Activated effector memory CD4-positive, alpha-beta T cell treated with Interleukin-2 at 50 U/mL for 16 hours (primary cell): ENCODE results near the gene MINK1.

Experiments used
- DNase-seq: peaks from one replicate; pipeline ENCODE4 v3.0.0-alpha.2; 2020

Gene MINK1

DNA sequence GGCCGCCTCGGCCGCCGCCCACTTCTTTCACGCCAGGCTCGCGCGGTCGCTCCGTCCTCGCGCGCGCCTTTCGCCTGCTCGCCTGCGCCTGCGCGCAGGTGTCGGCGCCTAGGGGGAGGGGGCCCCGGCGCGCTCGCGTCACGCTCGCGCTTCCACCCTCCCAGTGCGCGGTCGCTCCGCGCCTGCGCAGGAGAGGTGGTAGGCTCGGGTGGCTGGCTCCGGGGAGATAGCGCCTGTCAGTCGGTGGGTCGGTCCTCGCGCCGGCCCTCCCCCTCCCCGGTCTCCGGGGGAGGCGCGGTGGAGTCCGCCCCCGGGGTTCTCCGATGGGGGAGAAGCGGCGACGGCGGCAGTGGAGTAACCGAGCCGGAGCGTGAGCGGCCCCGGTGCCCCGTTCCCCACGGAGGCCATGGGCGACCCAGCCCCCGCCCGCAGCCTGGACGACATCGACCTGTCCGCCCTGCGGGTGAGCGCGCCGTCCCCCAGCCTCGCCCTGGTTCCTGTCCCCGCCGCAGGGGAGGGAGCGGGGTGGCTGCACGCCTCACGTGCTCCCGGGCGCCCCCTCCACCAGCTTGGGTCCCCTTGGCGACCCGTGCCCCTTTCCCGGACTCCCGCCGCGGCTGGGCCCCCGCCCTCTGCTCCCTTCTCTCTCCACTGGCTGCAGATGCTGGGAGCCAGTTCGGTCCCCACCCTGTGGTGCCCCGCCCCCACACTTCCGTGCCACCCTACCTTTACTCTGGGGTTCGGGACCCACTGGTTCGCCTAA is at the start of gene MINK1:
Gene MINK1, plus strand, starts transcription at position 163 of the 763 bp plus-strand sequence. Its CDS starts 244 bp downstream, at position 407.
- peak; percentile 88 for DNase-seq

DNA sequence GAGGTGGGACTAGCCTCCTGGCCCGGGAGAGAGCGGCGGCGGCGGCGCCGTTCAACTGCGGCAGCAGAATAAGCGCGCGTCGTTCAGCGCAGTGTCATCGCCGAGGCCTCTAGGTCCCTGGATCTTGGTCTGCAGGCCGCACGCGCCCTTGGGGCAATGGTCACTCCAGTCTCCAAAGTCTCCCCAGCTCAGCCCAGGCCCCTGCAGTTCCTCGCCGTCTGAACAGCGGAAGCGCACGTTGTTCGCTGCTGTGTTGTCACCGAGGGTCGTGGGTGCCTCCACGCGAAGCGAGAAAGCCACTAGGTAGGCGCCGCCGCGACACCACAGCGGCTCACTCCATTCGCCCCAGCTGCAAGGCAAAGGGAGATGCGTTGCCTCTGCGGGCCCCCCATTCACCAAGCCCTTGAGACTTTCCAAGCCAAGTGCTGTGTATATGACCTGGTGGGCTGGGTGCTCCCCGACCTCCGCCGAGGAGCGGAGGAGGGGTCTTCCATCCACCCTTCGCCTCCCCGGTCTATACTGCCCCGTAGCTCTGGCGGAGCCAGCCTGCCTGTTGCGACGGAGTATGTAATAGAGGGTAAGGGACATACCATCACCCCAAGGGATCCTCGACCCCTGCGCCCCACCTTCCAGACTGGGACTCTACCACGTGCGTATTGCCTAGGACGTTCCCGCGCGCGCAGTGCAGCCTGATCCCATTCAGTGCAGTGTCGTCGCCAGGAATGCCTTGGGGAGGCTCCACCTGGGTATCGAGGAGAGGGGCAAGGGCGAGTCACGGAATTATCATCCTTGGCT is 47.6 kb upstream of the MINK1 start:
- no peak for DNase-seq

DNA sequence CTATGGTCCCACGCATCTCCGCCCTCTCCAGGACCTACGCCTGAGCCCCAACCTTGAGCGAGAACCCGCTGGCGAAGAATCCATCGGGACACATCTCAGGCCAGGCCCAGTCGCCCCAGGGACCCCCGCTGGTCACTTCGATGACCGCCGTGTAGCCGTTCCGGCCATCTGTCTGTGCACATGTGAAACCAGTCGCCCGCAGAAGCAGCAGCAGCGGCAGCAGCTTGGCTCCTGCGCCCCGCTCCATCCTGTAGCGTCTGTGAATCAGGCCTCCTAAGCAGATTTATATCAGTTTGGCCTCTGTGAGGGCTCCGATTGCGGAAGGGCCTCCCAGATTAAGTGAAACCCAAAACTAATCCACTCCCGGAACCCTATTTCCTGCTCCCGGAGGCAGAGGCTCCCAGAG is 47.0 kb upstream of the MINK1 start, which contains the start of gene VMO1:
Gene VMO1, minus strand, starts transcription at position 259 of the 406 bp plus-strand sequence. Its CDS starts 12 bp downstream, at position 247.
- no peak for DNase-seq

DNA sequence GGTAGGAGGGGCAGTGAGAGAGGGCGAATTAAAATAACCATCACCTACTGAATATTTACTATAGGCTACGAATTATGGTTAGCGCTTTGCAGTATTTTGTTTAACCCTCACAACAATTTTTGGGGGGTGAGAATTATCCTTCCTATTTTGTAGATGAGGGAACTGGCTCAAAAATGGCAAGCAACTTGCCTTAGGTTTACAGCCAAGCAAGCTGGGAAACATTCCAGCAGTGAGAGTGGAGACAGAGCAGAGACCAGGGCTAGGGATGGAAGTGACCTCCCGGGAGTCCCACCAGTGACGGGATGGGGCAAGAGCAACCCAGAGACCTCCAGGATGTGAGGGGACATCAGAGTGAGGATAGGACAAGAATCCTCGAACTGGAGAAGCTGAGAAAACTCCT is 46.6 kb upstream of the MINK1 start:
- no peak for DNase-seq

DNA sequence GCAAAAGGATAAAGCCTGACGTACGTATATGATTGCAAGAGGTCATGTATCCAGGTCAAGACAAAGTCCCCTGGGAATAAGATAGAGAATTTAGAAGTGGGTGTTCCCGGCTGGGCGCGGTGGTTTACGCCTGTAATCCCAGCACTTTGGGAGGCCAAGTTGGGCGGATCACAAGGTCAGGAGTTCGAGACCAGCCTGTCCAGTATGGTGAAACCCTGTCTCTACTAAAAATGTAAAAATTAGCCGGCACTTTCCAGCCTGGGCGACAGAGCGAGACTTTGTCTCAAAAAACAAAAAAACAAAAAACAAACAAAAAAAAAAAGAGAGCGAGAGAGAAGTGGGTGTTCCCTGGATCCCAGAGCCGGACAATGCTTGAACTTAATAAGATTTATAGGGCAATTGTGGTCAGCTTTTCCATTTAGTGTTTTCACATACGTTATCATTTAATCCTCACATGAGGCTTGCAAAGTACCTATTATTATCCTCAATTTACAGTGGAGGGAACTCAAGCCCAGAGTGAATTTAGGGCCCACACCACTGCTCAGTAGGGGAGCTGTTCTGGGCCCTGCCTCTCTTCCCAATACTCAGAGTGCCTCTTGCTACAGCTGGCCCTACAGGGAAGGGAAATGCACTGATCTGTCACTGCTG is 44.9 kb upstream of the MINK1 start:
- DNase-seq, result no peak

DNA sequence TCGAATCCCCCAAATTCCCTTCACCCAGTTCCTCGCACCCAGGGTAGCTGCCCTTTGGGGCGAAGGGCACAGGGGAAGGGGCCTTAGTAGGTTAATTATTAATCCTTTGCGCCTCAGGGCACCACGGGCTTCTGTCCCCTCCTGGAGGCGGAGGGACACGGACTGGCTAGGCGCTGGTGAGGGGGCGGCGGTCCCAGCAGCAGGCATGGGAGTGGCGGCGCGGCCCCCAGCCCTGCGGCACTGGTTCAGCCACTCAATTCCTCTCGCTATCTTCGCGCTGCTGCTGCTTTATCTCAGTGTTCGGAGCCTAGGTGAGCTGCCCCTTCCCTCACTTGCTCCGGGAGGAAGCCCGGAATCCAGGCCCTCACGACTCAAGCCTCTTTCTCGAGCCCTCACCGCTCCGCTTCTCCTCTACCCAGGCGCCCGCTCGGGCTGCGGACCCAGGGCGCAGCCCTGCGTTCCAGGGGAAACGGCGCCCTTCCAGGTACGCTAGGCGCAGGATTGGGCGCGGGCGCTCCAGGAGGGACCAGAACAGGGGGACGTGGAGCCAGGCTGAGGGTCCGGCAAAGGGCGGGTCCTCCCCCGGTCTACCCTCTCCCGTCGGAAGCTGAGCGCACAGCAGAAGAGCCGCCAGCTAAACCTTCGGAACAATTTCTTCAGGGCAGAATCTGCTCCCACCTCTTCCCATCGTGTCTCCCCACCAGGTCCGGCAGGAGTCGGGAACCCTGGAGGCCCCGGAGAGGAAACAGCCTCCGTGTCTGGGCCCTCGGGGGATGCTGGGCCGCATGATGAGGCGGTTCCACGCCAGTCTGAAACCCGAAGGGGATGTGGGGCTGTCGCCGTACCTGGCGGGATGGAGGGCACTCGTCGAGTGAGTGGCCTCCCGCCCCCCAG is 44.1 kb upstream of the MINK1 start, which contains the start of gene GLTPD2:
Gene GLTPD2, plus strand, starts transcription at position 158 of the 894 bp plus-strand sequence. Its CDS starts 48 bp downstream, at position 206.
- no peak for DNase-seq

DNA sequence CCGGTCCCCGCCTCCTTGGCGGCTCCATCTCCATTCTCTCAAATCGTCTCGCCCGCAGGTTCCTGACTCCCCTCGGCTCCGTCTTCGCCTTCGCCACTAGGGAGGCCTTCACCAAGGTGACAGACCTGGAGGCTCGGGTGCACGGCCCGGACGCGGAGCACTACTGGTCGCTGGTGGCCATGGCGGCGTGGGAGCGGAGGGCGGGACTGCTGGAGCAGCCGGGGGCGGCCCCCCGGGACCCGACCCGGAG is 43.5 kb upstream of the MINK1 start:
- no peak for DNase-seq

DNA sequence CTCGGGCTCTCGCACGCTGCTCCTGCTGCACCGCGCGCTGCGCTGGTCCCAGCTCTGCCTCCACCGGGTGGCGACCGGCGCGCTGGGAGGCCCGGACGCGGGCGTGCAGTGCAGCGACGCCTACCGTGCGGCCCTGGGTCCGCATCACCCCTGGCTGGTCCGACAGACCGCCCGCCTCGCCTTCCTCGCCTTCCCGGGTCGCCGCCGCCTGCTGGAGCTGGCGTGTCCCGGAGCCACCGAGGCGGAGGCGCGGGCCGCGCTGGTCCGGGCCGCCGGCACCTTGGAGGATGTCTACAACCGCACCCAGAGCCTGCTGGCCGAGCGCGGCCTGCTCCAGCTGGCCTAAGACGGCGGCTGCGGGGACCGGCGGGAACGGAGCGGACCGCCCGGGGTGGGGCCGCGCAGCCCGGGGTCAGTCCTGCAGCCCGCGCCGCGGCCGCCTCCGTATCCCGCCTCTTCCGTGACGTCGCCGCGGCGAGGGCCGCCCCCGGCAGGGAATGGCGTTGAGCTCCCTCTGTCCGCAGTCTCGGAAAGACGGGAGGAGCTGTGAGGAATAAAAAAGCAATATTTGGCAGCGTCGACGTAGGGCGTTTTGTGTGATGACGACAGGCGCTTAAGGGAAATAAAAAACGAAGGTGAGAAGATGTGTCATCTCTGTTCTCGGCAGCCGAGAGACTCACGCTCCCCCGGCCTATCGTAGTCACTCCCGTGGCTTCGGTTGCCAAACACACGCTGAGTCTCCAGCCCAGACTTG is 43.0 kb upstream of the MINK1 start:
- peak; percentile 73 for DNase-seq

DNA sequence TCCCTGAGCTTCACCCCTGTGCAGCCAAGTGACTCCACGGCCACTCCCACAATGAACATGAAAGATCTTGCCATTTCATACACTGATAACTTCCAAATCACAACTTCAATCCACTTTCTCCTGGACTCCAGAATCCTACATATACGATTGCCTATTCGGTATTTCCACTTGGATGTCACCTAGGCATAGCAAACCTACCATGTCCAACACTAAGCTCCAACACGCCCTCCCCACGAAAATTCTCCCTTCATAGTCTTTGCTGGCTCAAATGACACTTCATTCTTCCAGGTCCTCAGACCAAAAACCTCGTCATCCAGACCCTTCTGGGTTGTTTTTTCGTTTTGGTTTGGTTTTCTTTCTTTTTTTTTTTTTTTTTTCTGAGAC is 42.4 kb upstream of the MINK1 start:
- DNase-seq, result no peak

DNA sequence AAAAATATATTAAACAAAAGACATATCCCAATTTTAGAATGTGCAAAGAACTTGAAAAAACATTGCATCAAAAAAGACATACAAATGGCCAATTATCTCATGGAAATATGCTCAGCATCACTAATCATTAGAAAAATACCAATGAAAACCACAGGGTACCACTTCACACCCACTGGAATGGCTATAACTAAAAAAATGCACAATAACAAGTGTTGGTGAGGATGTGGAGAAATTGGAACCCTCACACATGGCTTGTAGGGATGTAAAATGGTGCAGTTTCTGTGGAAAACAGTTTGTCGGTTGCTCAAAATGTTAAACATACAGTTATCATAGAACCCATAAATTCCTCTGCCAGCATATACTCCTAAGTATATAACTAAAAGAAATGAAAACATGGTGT is 38.0 kb upstream of the MINK1 start:
- DNase-seq, result no peak

DNA sequence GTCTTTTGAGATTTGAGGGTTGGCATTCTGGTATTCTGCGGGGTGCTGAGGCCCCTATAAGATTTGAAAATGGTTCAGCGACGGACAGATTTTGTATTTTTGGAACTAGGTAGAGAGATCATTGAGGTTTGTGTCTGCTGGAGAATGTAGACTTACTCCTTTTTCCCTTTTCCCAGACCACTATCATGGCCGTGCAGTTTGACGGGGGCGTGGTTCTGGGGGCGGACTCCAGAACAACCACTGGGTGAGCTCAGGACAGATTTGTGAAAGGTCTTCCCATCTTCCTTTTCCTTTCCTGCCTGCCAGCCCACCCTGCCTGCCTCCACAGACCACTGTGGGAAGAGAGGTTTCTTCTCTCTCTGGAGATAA is 36.6 kb upstream of the MINK1 start:
- DNase-seq, result no peak

DNA sequence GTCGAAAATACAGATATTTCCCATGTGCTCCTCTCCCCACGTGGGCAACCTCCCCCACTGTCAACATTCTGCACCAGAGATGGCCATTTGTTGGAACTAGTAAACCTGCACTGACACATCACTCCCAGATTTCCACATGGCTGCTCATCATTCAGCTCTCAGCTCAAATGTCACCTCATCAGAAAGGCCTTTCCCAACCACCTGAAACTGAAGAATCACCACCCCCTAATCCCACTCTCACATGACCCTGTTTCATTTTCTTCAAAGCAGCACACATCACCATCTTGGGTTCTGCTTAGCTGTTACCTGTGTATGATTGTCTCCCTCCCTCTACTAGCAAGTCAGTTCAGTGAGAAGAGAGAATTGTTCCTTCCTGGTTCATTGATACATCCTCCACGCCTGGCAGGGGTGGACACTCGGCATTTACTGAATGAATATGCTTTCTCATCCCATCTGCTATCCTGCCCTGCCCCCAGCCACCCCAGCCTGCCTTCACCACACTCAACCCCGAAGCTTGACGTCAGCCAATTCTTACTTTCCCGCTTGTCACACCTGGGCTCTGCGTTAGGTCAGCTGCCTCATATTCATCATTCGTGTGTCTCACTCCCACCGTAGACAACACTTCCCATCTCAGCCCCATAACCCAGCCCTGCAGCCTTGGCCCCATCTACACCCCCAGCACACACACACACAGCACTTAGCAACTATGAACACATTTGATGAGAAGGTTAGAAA is 32.5 kb upstream of the MINK1 start:
- no peak for DNase-seq

DNA sequence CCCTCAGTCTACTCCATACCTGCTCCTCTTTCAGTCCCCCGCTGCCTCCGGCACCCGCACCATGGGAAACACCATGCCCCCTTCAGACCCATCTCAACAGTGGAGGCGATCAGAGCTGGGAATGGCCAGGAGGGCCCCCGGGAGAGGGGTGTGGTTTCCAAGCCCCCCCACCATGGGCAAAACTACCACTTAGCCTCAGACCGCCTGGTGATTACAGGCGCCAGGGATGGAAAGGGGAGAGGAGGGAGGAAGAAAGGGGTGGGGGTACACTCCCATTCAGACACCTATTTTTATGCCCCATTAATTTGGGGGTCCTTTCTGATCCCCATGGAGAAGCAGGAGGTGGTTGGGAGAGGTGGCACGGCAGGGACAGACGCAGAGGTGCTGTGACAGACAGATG is 30.9 kb upstream of the MINK1 start, which contains the start of gene C17orf114:
Gene C17orf114, minus strand, starts transcription at position 101 of the 400 bp plus-strand sequence.
- DNase-seq, result no peak

DNA sequence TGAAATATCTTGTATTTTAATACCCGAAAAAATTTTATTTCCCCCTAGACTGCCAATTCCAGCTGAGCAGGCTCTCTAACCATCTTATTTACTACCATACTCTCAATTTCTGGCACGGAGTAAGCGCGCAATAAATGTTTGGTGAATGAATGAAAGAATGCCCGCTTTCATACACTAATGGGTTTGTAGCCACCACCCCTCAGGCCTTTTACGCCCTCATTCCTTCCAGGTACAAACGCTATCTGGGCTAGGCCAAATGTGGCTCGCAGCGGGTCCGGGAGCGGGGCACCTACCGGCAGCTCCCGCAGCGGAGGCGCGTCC is 26.7 kb upstream of the MINK1 start:
- DNase-seq, result no peak

DNA sequence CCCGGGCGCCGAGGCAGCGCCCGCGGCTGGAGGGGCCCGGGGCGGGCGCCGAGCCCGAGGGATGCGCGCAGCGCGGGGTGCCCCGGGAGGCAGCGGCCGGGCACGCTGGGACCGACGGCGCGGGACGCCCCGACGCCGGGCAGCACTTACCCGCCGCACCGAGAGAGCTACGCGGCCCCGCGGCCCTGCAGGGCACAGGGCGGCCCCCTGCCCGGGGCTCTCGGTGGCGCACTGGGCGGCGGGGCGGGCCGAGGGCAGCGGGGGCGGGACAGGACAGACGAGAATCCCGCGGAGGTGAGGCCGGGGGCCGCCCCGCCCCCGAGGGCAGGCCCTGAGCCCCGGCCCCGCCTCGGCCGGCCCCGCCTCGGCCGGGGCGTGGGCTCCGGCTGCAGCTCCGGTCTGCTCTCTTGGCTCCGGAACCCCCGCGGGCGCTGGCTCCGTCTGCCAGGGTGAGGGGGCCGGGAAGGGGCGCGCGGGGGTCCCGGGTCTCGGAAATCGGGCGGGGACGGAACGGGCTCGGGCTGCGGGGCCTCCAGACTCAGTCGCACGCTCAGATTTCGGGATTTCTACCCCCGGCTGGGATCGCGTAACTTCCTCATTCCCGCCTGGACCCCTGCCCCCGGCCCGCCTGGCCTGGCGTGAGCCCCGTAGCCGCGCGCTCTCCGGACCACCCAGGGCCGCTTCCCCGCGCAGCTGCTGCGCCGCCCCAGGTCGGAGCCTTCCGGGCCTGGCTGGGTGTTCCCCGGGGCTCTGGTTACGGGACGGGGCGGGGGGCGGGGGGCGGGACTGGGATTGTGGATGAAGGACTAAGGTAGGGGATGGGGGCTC is 26.1 kb upstream of the MINK1 start, which contains the start of gene PLD2:
Gene PLD2, plus strand, starts transcription at position 376 of the 828 bp plus-strand sequence. CDS start 621 bp downstream, outside the sequence.
- peak; percentile 78 for DNase-seq

DNA sequence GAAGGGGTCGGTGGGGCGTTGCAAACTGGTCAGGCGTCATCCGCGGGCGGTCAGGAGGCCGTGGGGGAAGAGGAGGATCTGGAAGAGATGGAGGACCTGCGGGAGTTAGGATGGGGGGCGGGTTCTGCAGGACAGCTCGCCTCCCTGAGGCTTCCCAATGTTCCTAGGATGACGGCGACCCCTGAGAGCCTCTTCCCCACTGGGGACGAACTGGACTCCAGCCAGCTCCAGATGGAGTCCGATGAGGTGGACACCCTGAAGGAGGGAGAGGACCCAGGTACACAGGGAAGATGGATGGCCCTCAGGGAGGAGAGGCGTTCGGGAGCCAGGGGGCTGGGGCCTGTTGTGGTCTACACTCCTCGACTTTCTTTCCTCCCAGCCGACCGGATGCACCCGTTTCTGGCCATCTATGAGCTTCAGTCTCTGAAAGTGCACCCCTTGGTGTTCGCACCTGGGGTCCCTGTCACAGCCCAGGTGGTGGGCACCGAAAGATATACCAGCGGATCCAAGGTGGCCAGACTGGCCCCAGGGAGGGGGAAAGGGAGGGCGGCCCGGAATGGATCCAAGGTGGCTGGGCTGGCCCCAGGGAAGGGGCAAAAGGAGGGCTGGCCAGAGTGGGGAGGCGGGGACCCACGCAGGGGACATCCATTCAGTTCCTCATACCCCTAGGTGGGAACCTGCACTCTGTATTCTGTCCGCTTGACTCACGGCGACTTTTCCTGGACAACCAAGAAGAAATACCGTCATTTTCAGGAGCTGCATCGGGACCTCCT is 25.3 kb upstream of the MINK1 start:
- no peak for DNase-seq

DNA sequence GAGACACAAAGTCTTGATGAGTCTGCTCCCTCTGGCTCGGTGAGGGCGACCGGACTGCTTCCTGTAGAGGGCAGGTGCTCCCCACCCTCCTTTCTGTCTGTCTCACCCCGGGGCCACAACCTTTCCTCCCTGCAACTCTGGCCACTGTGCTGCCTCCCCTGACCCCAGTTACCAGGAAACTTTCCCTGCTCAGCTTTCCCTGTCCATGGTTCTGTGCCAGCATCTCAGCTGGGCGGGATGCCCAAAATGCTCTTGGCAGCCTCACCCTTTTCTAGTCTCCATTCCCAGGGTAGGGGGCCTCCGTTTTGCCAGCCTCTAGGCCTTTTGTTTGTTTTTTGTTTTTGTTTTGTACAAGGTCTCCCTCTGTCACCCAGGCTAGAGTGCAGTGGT is 24.8 kb upstream of the MINK1 start:
- no peak for DNase-seq

DNA sequence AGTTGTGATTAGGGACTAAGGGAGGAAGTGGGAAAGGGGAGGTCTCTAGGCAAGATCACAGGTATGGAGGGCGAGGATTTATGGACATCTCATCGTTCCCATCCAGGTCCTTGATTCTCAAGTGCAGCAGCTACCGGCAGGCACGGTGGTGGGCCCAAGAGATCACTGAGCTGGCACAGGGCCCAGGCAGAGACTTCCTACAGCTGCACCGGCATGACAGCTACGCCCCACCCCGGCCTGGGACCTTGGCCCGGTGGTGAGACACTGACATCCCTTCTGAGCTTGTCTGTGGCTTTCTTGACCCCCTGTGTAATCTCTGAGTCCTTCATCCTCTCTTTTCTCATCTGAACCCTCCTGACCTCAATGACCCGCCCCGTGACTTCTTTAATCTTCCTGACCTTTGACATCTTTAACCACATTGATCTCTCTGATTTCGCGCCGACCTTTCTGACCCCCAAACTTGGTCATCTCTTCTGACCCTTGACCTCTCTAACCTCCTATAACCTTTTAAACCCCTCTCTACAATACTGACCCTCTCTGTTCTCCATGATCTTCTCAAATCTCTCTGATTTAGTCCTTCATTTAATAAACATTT is 22.3 kb upstream of the MINK1 start:
- no peak for DNase-seq

DNA sequence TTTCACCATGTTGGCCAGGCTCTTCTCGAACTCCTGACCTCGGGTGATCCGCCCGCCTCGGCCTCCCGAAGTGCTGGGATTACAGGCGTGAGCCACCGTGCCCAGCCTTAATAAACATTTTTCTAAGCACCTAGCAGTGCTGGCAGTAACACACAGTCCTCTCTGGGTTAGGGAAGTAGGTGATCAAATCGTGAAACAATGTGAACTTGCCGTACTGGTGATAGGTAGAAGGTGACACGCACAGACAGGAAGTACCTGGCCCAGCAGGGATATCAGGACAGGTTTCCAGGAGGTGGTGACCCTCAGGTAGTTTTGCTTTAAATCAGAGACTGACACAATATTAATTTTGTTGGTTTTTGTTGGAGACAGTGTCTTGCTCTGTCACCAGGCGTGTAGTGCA is 21.7 kb upstream of the MINK1 start:
- DNase-seq, result no peak
